AG10803 (cell line): ENCODE measurements around the gene HSPA1B.
A peak's percentile ranks its signal among the peaks of the same experiment; 100 is the strongest.
"Not testable (repeated sequence)": the region's sequence is repeated elsewhere in the genome, so short reads cannot be mapped to it uniquely, and the experiment has no call there.

Experiments used
- DNase-seq: peaks from one replicate; pipeline ENCODE4 v3.0.0; 2010; ENCODE audit warnings: low read depth
- H3K4me3 ChIP-seq: 2 replicates; pipeline ENCODE4 v1.5.1; 2011; ENCODE audit warnings: mild to moderate bottlenecking, low read length, control low read depth
- CTCF ChIP-seq: conservative IDR thresholded peaks from 2 replicates; pipeline ENCODE4 v1.5.1; 2011; ENCODE audit warnings: mild to moderate bottlenecking, low read length, control low read depth, inconsistent platforms

Gene HSPA1B

GRCh38 chr6:31782126-31782855 lies 45.2 kb upstream of the HSPA1B start:
- TF ChIP-seq CTCF: no peak
- DNase-seq: no peak
- no peak overlapping the region for H3K4me3 ChIP-seq

GRCh38 chr6:31784098-31784925 lies 43.2 kb upstream of the HSPA1B start:
- H3K4me3 ChIP-seq: no peak overlapping the region
- TF ChIP-seq CTCF: no peak
- DNase-seq: no peak

GRCh38 chr6:31785475-31785874 lies 42.1 kb upstream of the HSPA1B start:
- no peak for TF ChIP-seq CTCF
- H3K4me3 ChIP-seq: no peak overlapping the region
- DNase-seq: no peak

- peak; percentile 43 for DNase-seq
- no peak overlapping the region for H3K4me3 ChIP-seq
- peak; percentile 77 for TF ChIP-seq CTCF
Measured at GRCh38 chr6:31791324-31792089, 36.0 kb upstream of the HSPA1B start.

- no peak overlapping the region for H3K4me3 ChIP-seq
- DNase-seq: no peak
- TF ChIP-seq CTCF: no peak
Measured at GRCh38 chr6:31792090-31792374, 35.5 kb upstream of the HSPA1B start.

GRCh38 chr6:31792761-31793171 lies 34.8 kb upstream of the HSPA1B start:
- no peak overlapping the region for H3K4me3 ChIP-seq
- DNase-seq: no peak
- TF ChIP-seq CTCF: no peak

GRCh38 chr6:31793927-31794245 lies 33.7 kb upstream of the HSPA1B start:
- peak overlapping the region; percentile 93 for H3K4me3 ChIP-seq
- not testable (repeated sequence) for DNase-seq
